NK-92 treated with Interleukin-12 subunit alpha and Interleukin-12 subunit beta, amount 100 ng/mL, for 24 hours (cell line): Measurements from ENCODE around the gene ARRDC2.
"Not testable (repeated sequence)": the region's sequence is repeated elsewhere in the genome, so short reads cannot be mapped to it uniquely, and the experiment has no call there.

Source experiments
- DNase-seq: peaks from one replicate; lab custom pipeline; 2025; lab: John Stamatoyannopoulos, UW

Gene ARRDC2

GRCh38 chr19:18007917-18008673, at the start of gene ARRDC2:
ARRDC2 (plus strand) TSS chr19:18008170; CDS start chr19:18008311, 141 bp downstream.
- DNase-seq, result no peak

DNA sequence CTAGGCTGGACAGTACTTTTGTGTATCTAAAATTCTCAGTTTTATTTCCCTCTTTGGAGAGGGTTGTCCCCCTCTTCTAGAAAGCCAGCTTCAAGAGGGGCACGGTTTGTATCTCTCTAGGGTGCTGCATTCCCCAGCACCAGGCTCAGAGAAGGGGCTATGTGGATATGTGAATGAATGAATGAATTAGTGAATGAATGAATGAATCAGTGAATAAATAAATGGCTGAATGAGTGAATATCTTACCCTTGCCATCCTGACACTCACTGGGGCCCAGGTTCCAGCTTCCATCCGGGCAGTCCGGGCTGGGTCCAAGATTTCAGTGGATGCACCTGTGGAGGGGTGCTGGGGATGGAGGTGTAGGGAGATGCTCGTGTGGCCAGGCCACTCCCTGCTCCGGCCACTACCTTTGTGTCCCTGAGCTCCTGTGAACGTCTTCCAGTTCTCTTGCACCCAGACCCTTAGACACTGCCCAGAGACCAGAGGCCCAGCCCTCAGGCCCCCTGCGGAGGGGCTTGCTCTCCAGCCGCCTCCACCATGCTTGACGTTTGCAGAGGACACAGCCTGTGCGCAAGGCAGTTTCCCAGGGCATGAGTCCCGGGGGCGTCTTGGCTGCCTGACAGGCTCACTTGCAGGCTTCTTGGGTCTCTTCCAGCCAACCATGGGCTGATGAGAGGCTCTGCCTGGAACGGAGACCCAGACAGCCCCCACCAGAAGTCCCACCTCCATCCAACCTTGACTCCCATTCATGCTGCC, 43.9 kb upstream of the ARRDC2 start:
- DNase-seq, result no peak

- no peak for DNase-seq
Observed at GRCh38 chr19:17965370-17966128, 42.4 kb upstream of the ARRDC2 start.

DNA sequence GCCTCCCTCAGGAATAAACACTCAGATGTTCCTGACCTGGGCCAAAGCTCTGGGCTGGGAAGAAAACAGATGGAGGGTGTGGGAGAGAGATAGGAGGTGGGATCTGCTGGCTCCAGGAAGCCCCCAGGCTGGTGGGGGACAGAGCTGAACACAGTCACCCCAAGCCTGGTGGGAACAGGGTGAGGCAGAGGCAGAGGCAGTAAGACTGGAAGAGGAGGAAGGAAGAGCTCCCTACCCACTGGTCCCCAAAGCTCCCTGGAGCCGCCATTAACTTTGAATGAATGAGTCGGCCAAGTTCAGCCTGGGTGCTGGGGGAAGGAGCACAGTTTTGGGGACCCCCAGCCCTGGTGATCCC, 41.9 kb upstream of the ARRDC2 start:
- no peak for DNase-seq

DNA sequence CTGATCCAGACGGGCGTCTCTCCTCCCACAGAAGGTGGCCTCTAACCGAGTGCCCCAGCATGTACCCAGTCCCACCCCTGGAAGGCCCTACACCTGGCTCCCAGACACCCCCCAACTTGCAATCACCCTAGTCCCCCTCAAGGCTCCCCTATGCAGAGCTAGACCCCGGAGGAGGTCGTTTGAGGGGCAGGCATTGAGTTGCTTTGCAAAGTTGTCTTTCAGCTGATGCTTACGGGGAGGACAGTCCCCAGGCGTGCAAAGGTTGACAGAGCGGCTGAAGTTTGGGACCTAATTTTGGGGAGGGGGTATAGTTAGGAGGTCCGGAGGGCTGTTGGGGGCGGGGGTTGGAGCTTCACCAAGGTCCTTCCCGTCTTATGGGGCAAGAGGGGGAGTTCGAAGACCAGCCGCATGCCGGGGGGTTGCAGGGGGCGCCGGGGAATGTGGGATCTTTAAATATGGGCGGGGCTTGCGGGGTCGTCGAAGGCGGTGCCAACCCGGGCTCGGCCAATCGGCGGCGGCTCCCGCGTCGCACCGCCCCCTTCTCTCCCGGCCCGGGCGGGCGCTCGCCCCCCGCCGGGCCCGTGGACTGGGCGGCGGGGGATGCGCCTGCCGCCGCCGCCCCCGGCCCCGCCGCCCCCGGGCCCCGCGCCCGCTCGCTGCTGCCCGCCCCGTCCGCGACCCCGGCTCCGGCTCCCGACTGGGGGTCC, 41.3 kb upstream of the ARRDC2 start, which contains the start of gene KCNN1:
KCNN1 (plus strand) TSS at position 558 of the 707 bp plus-strand sequence. CDS start 6,782 bp downstream, outside the sequence.
- DNase-seq, result no peak

DNA sequence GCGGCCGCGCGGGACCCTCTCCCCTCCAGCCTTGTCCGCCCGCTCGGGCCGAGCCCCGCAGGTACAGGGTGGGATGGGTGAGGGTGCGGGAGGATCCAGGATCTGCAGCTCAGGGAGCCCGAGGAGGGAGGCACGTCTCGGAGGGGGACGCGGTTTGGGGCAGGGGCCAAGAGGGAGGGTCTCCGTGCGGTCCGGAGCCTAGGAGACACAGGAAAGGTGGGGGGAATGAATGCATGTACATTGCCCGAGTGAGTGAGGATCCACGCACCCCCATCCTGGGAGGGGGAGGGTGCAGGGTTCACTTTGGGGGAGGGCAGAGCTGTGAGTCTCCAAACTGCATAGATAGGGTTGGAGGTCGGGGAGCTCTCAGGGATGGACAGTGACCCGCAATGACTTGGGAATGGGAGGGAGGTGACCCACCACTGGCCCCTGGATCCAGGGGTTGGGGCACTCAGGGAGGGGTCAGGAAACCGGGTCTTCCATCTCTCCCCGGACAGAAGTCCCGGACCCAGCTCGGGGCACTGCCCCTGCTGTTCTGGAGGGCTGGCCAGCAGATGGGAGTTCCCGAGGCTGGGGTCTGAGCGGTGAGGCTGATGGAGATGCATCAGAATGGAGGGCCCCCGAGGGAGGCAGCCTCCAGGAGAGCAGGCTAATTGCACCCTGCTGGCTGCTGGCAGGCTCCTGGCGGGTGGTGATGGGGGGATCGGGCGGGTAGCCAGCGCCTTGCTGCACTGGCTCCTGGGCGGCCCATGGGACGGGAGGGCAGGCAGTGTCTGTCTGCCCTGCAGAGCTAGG, 40.5 kb upstream of the ARRDC2 start:
- no peak for DNase-seq

DNA sequence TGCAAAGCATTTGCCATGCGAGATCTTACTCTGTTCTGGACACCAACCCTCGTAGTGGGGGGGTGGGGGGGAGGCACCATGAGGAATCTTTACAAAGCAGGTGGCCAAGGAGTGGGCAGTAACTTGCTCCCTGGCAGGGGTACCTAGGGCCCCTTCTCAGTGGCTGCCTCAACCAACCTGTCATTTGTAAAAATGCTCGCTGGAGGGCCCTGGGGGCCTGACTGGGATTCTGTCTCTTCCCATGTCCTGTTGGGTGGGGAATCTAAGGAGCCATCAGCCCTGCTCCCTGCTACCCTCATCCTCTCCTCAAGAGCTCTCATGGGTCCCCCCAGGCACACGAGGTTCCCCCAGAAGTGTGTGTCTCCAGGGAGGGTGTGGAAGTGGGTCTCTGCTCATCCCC, 39.6 kb upstream of the ARRDC2 start:
- no peak for DNase-seq

- no peak for DNase-seq
Observed at GRCh38 chr19:17969096-17969792, 38.7 kb upstream of the ARRDC2 start.

GRCh38 chr19:17972230-17972629, 35.7 kb upstream of the ARRDC2 start:
- DNase-seq, result no peak

DNA sequence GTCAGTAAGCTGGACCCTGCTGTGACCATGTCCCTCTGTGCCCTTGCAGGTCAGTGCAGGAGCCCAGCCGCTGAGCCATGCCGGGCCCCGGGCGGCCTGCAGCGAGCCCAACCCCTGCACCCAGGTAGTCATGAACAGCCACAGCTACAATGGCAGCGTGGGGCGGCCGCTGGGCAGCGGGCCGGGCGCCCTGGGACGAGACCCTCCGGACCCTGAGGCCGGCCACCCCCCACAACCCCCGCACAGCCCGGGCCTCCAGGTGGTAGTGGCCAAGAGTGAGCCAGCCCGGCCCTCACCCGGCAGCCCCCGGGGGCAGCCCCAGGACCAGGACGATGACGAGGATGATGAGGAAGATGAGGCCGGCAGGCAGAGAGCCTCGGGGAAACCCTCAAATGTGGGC, 34.2 kb upstream of the ARRDC2 start:
- DNase-seq, result no peak

DNA sequence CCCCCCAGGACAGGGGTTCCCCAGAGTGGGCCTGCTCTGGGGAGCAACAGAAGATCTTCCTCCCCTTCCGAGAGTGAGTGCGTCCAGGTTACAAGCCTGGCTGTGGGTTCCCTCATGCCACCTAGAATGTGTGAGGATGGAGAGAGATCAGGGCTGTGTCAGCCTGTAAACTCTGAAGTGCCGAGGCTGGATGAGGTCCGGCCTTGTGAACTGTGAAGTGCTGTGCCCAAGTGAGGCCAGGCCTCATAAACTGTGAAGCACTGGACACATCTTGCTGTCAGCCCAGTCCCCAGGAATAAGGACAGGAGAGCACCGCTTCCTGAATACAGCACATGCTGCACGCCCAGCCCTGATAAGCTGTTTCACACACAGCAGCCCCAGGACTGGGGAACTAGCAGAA, 33.4 kb upstream of the ARRDC2 start:
- DNase-seq, result no peak

DNA sequence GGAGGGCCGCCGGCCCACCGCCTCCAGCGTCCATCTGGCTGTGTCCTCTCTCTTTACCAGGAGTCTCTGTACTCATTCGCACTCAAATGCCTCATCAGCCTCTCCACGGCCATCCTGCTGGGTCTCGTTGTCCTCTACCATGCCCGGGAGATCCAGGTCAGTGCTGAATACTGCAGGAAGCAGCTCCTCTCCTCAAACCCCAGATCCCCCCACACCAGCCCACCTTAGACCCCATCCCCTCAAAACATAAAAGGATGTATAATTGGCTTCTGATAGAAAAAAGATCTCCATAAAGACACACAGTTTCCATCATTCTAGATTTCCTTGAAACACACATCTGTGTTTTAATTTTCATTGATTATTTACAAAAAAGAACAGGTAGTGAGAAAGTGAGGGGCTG, 32.9 kb upstream of the ARRDC2 start:
- DNase-seq, result no peak

DNA sequence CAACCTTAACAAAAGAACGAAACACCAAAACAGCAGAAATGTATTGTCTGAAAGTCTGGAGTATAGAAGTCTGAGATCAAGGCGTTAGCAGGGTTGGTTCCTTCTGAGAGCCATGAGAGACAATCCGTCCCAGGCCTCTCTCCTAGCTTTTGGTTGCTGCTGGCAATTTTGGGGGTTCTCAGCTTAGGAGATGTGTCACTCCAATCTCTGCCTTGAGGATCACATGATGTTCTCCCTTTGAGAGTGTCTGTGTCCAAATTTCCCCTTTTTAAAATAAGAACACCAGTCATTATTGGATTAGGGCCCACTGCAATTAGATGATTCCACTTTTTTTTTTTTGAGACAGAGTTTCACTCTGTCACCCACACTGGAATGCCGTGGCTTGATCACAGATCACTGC, 30.9 kb upstream of the ARRDC2 start:
- DNase-seq, result no peak

GRCh38 chr19:17977488-17977887, 30.5 kb upstream of the ARRDC2 start:
- DNase-seq, result no peak

- DNase-seq, result no peak
Observed at GRCh38 chr19:17981611-17982010, 26.4 kb upstream of the ARRDC2 start.

GRCh38 chr19:17982430-17982829, 25.5 kb upstream of the ARRDC2 start:
- DNase-seq, result no peak

DNA sequence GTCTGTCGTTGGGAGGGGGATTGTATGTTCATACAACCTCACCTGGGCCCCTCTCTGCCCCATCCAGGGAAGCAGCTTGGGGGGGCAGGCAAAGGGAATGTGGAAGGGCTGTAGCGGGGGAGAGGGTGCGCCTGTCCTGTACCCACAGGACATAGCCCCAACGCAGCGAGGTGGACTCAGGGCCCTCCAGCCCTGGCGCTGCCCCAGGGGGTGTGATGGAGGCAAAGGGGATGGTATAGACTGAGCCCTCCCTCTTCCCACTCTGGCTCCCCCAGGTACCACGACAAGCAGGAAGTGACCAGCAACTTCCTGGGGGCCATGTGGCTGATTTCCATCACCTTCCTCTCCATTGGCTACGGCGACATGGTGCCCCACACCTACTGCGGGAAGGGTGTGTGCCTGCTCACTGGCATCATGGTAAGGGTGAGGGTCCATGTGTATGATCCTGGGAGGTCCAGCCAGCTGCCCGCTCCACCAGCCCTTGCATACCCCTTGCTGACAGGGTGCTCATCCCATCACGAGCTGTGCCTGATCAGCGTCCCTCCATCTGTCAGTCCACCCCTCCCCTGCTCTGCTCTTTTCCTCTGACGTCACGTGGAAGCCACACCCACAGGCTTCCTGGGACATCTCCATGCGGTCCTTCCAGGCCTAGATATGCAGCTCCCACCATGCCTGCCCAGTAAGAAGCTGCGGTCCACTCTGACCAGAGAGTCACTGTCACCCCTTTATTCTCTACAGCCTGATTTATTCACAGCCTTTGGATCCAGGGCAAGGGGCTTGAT, 22.7 kb upstream of the ARRDC2 start:
- no peak for DNase-seq

GRCh38 chr19:17986569-17986968, 21.4 kb upstream of the ARRDC2 start:
- DNase-seq, result not testable (repeated sequence)

GRCh38 chr19:17988161-17988560, 19.8 kb upstream of the ARRDC2 start:
- DNase-seq, result no peak
